ENCODE results near the gene FEZF1. TPM values are rescaled to one million over a fixed set of nuclear protein-coding genes. Genes with fewer than 3 reads are reported as not detected.

The FEZF1 gene
- total RNA-seq, 3 donors from 2014 or later (not counting 1 experiment from before 2014, with no cell fraction given): not detected

DNA sequence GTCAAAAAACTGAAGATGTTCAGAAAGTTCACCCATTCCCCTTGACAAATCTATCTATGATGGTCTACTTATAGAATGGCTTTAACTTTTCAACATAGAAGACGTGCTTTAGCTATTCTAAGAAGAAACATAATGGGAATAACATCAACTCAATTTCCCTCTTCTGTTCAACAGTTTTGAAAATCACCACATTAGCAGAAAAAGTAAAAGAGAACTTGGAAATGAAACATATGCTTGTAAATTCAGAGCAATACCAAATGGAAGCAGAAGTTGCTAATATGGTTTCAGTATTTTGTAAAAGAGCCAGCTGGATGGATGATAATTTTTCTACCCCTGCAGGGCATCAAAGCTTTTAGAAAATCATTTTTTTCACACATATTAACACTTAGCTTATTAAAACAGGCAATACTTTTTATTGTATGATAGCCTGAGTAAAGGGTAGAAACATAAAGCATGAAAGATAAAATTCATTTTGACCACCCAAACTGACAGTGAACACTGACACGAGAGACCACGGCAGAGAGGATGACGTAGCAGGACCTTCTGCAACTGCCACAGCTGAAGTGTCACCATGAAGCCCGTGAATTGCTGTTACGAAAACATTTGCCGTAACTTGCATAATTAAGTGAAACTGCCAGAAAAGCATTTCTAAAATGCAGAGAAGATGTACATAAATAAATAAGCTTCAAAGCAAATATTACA, 39.2 kb upstream of the FEZF1 start:
- Mint-ChIP-seq H3K36me3 (no peaks in the 10 kb centered on the region), H3K27me3 (ENCODE audit: low read depth in 2 of 2) (no peaks in the 10 kb centered on the region), H3K27ac (no peak overlapping the region), H3K4me1 (no peaks in the 10 kb centered on the region), H3K9me3 (peaks cover 2 to 4% of the 10 kb centered on the region in 2 donors), H3K4me3 (no peak overlapping the region)
- Histone ChIP-seq H3K4me1 (ENCODE audit: control insufficient read depth, insufficient read depth, low read length) (no peaks in the 10 kb centered on the region), H3K4me3 (ENCODE audit: low read length) (no peak overlapping the region), H3K27ac (ENCODE audit: low read length) (no peak overlapping the region), H3K36me3 (ENCODE audit: control insufficient read depth, insufficient read depth, low read length) (no peaks in the 10 kb centered on the region), H3K9me3 (ENCODE audit: control insufficient read depth, insufficient read depth, low read length) (no peaks in the 10 kb centered on the region), H3K27me3 (ENCODE audit: control insufficient read depth, insufficient read depth, low read length) (no peaks in the 10 kb centered on the region)
- 91% methylated on average over 6 of the region's 7 CpGs for WGBS (ENCODE audit: insufficient coverage)
- TF ChIP-seq CTCF (IDR thresholded peaks at IDR 0.05): no peak
- no peak for ATAC-seq
- intact Hi-C loops (cut with micrococcal nuclease): no loop called here
- DNase-seq: no peak

- Mint-ChIP-seq H3K9me3 (peaks cover 2 to 4% of the 10 kb centered on the region in 2 donors), H3K4me3 (no peak overlapping the region), H3K4me1 (no peaks in the 10 kb centered on the region), H3K36me3 (no peaks in the 10 kb centered on the region), H3K27ac (no peak overlapping the region), H3K27me3 (ENCODE audit: low read depth in 2 of 2) (no peaks in the 10 kb centered on the region)
- Histone ChIP-seq H3K27me3 (ENCODE audit: control insufficient read depth, insufficient read depth, low read length) (no peaks in the 10 kb centered on the region), H3K27ac (ENCODE audit: low read length) (no peak overlapping the region), H3K4me3 (ENCODE audit: low read length) (no peak overlapping the region), H3K4me1 (ENCODE audit: control insufficient read depth, insufficient read depth, low read length) (no peaks in the 10 kb centered on the region), H3K9me3 (ENCODE audit: control insufficient read depth, insufficient read depth, low read length) (no peaks in the 10 kb centered on the region), H3K36me3 (ENCODE audit: control insufficient read depth, insufficient read depth, low read length) (no peaks in the 10 kb centered on the region)
- intact Hi-C loops (cut with micrococcal nuclease): no loop called here
- 100% methylated on average over 1 of the region's 1 CpG for WGBS (ENCODE audit: insufficient coverage)
- DNase-seq (no peak), ATAC-seq (no peak)
- TF ChIP-seq CTCF (IDR thresholded peaks at IDR 0.05): no peak
These were observed 35.9 kb upstream of the FEZF1 start for GRCh38 chr7:122340427-122340826.

GRCh38 chr7:122339145-122339904, 34.8 kb upstream of the FEZF1 start:
- H3K36me3 Mint-ChIP-seq: no peaks in the 10 kb centered on the region
- no peak for TF ChIP-seq CTCF (IDR thresholded peaks at IDR 0.05)

More at GRCh38 chr7:122339145-122339904, 34.8 kb upstream of the FEZF1 start:
- WGBS (ENCODE audit: insufficient coverage): 88% methylated on average over 5 of the region's 6 CpGs
- Histone ChIP-seq H3K4me3 (ENCODE audit: low read length) (no peak overlapping the region), H3K4me1 (ENCODE audit: control insufficient read depth, insufficient read depth, low read length) (no peaks in the 10 kb centered on the region), H3K36me3 (ENCODE audit: control insufficient read depth, insufficient read depth, low read length) (no peaks in the 10 kb centered on the region), H3K27me3 (ENCODE audit: control insufficient read depth, insufficient read depth, low read length) (no peaks in the 10 kb centered on the region), H3K9me3 (ENCODE audit: control insufficient read depth, insufficient read depth, low read length) (no peaks in the 10 kb centered on the region), H3K27ac (ENCODE audit: low read length) (no peak overlapping the region)
- intact Hi-C loops (cut with micrococcal nuclease): no loop called here
- DNase-seq (no peak), ATAC-seq (no peak)
- Mint-ChIP-seq H3K4me3 (no peak overlapping the region), H3K27me3 (ENCODE audit: low read depth in 2 of 2) (no peaks in the 10 kb centered on the region), H3K4me1 (no peaks in the 10 kb centered on the region), H3K9me3 (peaks cover 2 to 4% of the 10 kb centered on the region in 2 donors), H3K27ac (no peak overlapping the region)
